ENCODE data around the gene PIK3IP1. TPM values are rescaled to one million over a fixed set of nuclear protein-coding genes. Genes with fewer than 3 reads are reported as not detected.

Gene PIK3IP1
- total and polyA plus RNA-seq, 2 of the 8 experiments (the other 6 are each of a cell fraction or from before 2014, with no cell fraction given) = 1.00 to 1.3 TPM

GRCh38 chr22:31259798-31260473, 32.4 kb downstream of the PIK3IP1 start:
- no peak overlapping the region for H2BK20ac ChIP-seq (ENCODE audit: low read length)
- peaks cover 0 to 5% of the 10 kb centered on the region in 2 experiments for H4K20me1 ChIP-seq (replicated peaks in 1 of 2; ENCODE audit: control insufficient read depth in 1 of 2, insufficient read depth in 2 of 2, low read length in 2 of 2)
- no peak overlapping the region for H3K56ac ChIP-seq (replicated peaks; ENCODE audit: insufficient read length, low read depth, low read length)
- H2AFZ ChIP-seq (ENCODE audit: low read length) = no peak overlapping the region
- H4K5ac ChIP-seq (ENCODE audit: insufficient read length, low read depth, low read length) = no peak overlapping the region
- FAIRE-seq (no peak), DNase-seq (ENCODE audit: low read depth in 1 of 2, low spot score in 2 of 2) (no peak)
- H2BK12ac ChIP-seq (ENCODE audit: low read depth, low read length) = no peak overlapping the region
- no peaks in the 10 kb centered on the region for H3K9me3 ChIP-seq (ENCODE audit: insufficient read depth in 2 of 2, low read depth in 1 of 2, low read length in 1 of 2)
- H3K9ac ChIP-seq (replicated peaks in 1 of 4; ENCODE audit: extremely low read depth in 1 of 4, low read depth in 3 of 4, low read length in 3 of 4) = no peak overlapping the region
- H4K91ac ChIP-seq (replicated peaks; ENCODE audit: insufficient read length, low read length) = no peak overlapping the region
- H3K23me2 ChIP-seq (ENCODE audit: low read depth, low read length) = no peaks in the 10 kb centered on the region; the same call in 1 of the 2 replicates
- H3K4me3 ChIP-seq (ENCODE audit: extremely low read depth in 1 of 4, insufficient read depth in 2 of 4, low read depth in 3 of 4, low read length in 4 of 4) = no peak overlapping the region
- H3K14ac ChIP-seq (ENCODE audit: insufficient read length) = no peak overlapping the region
- H3K4me1 ChIP-seq (replicated peaks in 1 of 4; ENCODE audit: control insufficient read depth in 3 of 4, insufficient read depth in 4 of 4, low read length in 3 of 4) = no peaks in the 10 kb centered on the region
- no peak overlapping the region for H4K8ac ChIP-seq (ENCODE audit: extremely low read depth, insufficient read depth, low read length)
- H3K79me2 ChIP-seq (ENCODE audit: control insufficient read depth in 1 of 2, insufficient read depth in 2 of 2, low read length in 2 of 2) = no peaks in the 10 kb centered on the region
- H3K23ac ChIP-seq (ENCODE audit: insufficient read length) = no peak overlapping the region
- no peak overlapping the region for H2AK5ac ChIP-seq (ENCODE audit: low read depth, low read length)
- no peak overlapping the region for H3K4me2 ChIP-seq (ENCODE audit: insufficient read depth in 1 of 2, low read depth in 2 of 2, low read length in 2 of 2)
- H2BK5ac ChIP-seq (ENCODE audit: low read depth, low read length) = peak overlapping the region; percentile 44; the same call in 1 of the 2 replicates
- no peak overlapping the region for H2BK120ac ChIP-seq (replicated peaks; ENCODE audit: low read depth, low read length)
- peaks cover 0 to 30% (median 13%) of the 10 kb centered on the region in 4 experiments; a peak in 6 of 8 replicates for H3K36me3 ChIP-seq (ENCODE audit: control insufficient read depth in 2 of 4, insufficient read depth in 4 of 4, low read length in 3 of 4)
- no peaks in the 10 kb centered on the region; the same call in none of the 2 replicates for H3K79me1 ChIP-seq (ENCODE audit: low read depth, low read length)
- 90% methylated on average over 8 of the region's 8 CpGs; no CpG with 5 or more reads in 1 of the 2 experiments for WGBS, 2 experiments (ENCODE audit: extremely low coverage in 1 of 2, insufficient coverage in 1 of 2, insufficient read length in 1 of 2, insufficient replicate concordance in 2 of 2, low coverage in 1 of 2, low lambda C conversion rate in 2 of 2, missing lambda C conversion rate in 1 of 2)
- CTCF ChIA-PET (ENCODE audit: partially characterized antibody) = interaction anchor here (0.6 to 12.1 kb wide), 8 partner anchors 11 to 456 kb away, joined by 3 to 122 read pairs (median 4); partner anchors contain the start of gene LIMK2
- no peak overlapping the region for H3K4ac ChIP-seq (replicated peaks; ENCODE audit: insufficient read length, low read depth, low read length)
- H3K27me3 ChIP-seq (replicated peaks in 1 of 4; ENCODE audit: control insufficient read depth in 3 of 4, extremely low read depth in 1 of 4, insufficient read depth in 3 of 4, low read length in 3 of 4) = no peaks in the 10 kb centered on the region
- POLR2A ChIA-PET (ENCODE audit: partially characterized antibody) = interaction anchor here (0.9 to 1.4 kb wide), 2 partner anchors 10 to 16 kb away, joined by 4 read pairs; no protein-coding TSS in a partner anchor
- no peak overlapping the region for H3K18ac ChIP-seq (ENCODE audit: extremely low read depth, low read length)
- no peak overlapping the region for H3K27ac ChIP-seq (ENCODE audit: low read depth, low read length)
- H2BK15ac ChIP-seq (ENCODE audit: low read length) = no peak overlapping the region
- TF ChIP-seq ATF3 (IDR thresholded peaks at IDR 0.05; ENCODE audit: insufficient read depth, low read depth, low read length) (no peak), TBP (IDR thresholded peaks at IDR 0.05; ENCODE audit: low read depth, low read length) (no peak), ATF2 (IDR thresholded peaks at IDR 0.05; ENCODE audit: low read length) (no peak), KDM1A (IDR thresholded peaks at IDR 0.05; ENCODE audit: borderline replicate concordance, low read length) (no peak), SUZ12 (IDR thresholded peaks at IDR 0.05; ENCODE audit: low read length) (no peak), NRF1 (IDR thresholded peaks at IDR 0.05; ENCODE audit: low read depth, low read length) (no peak), ZNF274 (IDR thresholded peaks at IDR 0.05; ENCODE audit: borderline replicate concordance, extremely low read depth, low read length) (no peak), SIRT6 (IDR thresholded peaks at IDR 0.05; ENCODE audit: low read length) (no peak), YY1 (IDR thresholded peaks at IDR 0.05; ENCODE audit: low read depth, low read length) (no peak), CTBP2 (IDR thresholded peaks at IDR 0.05; ENCODE audit: borderline replicate concordance, insufficient read depth, insufficient read length, low read length) (no peak)
